H9 (cell line): ENCODE results near the gene TRIM7. TPM values are rescaled to one million over a fixed set of nuclear protein-coding genes. Genes with fewer than 3 reads are reported as not detected.

Experiments
- DNase-seq: peaks from one replicate; pipeline ENCODE4 v3.0.0-alpha.2; 2017
- H2AFZ ChIP-seq: one replicate; pipeline ENCODE4 v1.6.1; 2013; ENCODE audit warnings: mild to moderate bottlenecking, low read length, control low read depth, moderate library complexity
- H2AK5ac ChIP-seq: 2 replicates; pipeline ENCODE4 v1.6.1; 2013; ENCODE audit warnings: low read length, control low read depth, mixed read lengths; ENCODE audit not compliant: insufficient read length
- H2BK120ac ChIP-seq: one replicate; pipeline ENCODE4 v1.6.1; 2013; ENCODE audit warnings: low read depth, mild to moderate bottlenecking, low read length, control low read depth, inconsistent platforms; ENCODE audit not compliant: poor library complexity, severe bottlenecking
- H2BK12ac ChIP-seq: 2 replicates; pipeline ENCODE4 v1.6.1; 2013; ENCODE audit warnings: low read length, control low read depth, mixed read lengths, low read depth; ENCODE audit not compliant: insufficient read length
- H2BK15ac ChIP-seq: 2 replicates; pipeline ENCODE4 v1.6.1; 2013; ENCODE audit warnings: low read depth, low read length, control low read depth
- H2BK20ac ChIP-seq: one replicate; pipeline ENCODE4 v1.6.1; 2013; ENCODE audit warnings: low read depth, mild to moderate bottlenecking, low read length, control low read depth, inconsistent platforms; ENCODE audit not compliant: poor library complexity, severe bottlenecking
- H2BK5ac ChIP-seq: 2 replicates; pipeline ENCODE4 v1.6.1; 2013; ENCODE audit warnings: low read length, control low read depth, mixed read lengths; ENCODE audit not compliant: insufficient read length
- H3K14ac ChIP-seq: 2 replicates; pipeline ENCODE4 v1.6.1; 2013; ENCODE audit warnings: low read length, control low read depth; ENCODE audit not compliant: insufficient read depth
- H3K18ac ChIP-seq: 2 replicates; pipeline ENCODE4 v1.6.1; 2013; ENCODE audit warnings: low read depth, mild to moderate bottlenecking, mixed read lengths, low read length, control low read depth; ENCODE audit not compliant: insufficient read length
- H3K23ac ChIP-seq: 2 replicates; pipeline ENCODE4 v1.6.1; 2013; ENCODE audit warnings: low read length, control low read depth, mixed read lengths, low read depth; ENCODE audit not compliant: insufficient read length
- H3K23me2 ChIP-seq: 2 replicates; pipeline ENCODE4 v1.6.1; 2013; ENCODE audit warnings: low read depth, mild to moderate bottlenecking, mixed read lengths, low read length, control low read depth; ENCODE audit not compliant: insufficient read length, poor library complexity, severe bottlenecking
- H3K27ac ChIP-seq: 2 replicates; pipeline ENCODE4 v1.5.1; 2013; ENCODE audit warnings: low read length, control low read depth, mixed read lengths, low read depth; ENCODE audit not compliant: insufficient read length
- H3K27me3 ChIP-seq: 2 replicates; pipeline ENCODE4 v1.6.1; 2013; ENCODE audit warnings: low read length, control low read depth, inconsistent platforms; ENCODE audit not compliant: insufficient read depth
- H3K4ac ChIP-seq: 2 replicates; pipeline ENCODE4 v1.6.1; 2013; ENCODE audit warnings: low read depth, mild to moderate bottlenecking, control low read depth, inconsistent platforms, low read length, moderate library complexity
- H3K4me1 ChIP-seq: 2 replicates; pipeline ENCODE4 v1.6.1; 2013; ENCODE audit warnings: low read length, control low read depth, inconsistent platforms; ENCODE audit not compliant: insufficient read depth
- H3K4me2 ChIP-seq: 2 replicates; pipeline ENCODE4 v1.6.1; 2013; ENCODE audit warnings: low read length, control low read depth, mixed read lengths; ENCODE audit not compliant: insufficient read length, insufficient read depth
- H3K56ac ChIP-seq: 2 replicates; pipeline ENCODE4 v1.6.1; 2013; ENCODE audit warnings: low read depth, mild to moderate bottlenecking, mixed read lengths, low read length, control low read depth; ENCODE audit not compliant: insufficient read length
- H3K79me1 ChIP-seq: 2 replicates; pipeline ENCODE4 v1.6.1; 2013; ENCODE audit warnings: low read depth, mild to moderate bottlenecking, moderate library complexity, low read length, control low read depth, inconsistent platforms; ENCODE audit not compliant: insufficient read depth, poor library complexity, severe bottlenecking
- H3K79me2 ChIP-seq: 2 replicates; pipeline ENCODE4 v1.6.1; 2013; ENCODE audit warnings: low read length, control low read depth, inconsistent platforms; ENCODE audit not compliant: insufficient read depth
- H3K9ac ChIP-seq: 2 replicates; pipeline ENCODE4 v1.6.1; 2013; ENCODE audit warnings: low read length, control low read depth, mixed read lengths; ENCODE audit not compliant: insufficient read length; ENCODE audit errors: extremely low read depth
- H3K9me3 ChIP-seq: one replicate; pipeline ENCODE4 v1.6.1; 2013; ENCODE audit warnings: low read depth, low read length, inconsistent platforms; ENCODE audit not compliant: control insufficient read depth
- H3T11ph ChIP-seq: one replicate; pipeline ENCODE4 v1.6.1; 2013; ENCODE audit warnings: mild to moderate bottlenecking, low read length, control low read depth, inconsistent platforms
- H4K20me1 ChIP-seq: one replicate; pipeline ENCODE4 v1.6.1; 2013; ENCODE audit not compliant: control insufficient read depth, insufficient read length, insufficient read depth
- H4K5ac ChIP-seq: 2 replicates; pipeline ENCODE4 v1.6.1; 2013; ENCODE audit warnings: low read depth, mild to moderate bottlenecking, mixed read lengths, low read length, control low read depth; ENCODE audit not compliant: insufficient read length
- H4K8ac ChIP-seq: replicated peaks from 2 replicates; pipeline ENCODE4 v1.6.1; 2013; ENCODE audit warnings: low read length, control low read depth, mixed read lengths, low read depth; ENCODE audit not compliant: insufficient read length
- H4K91ac ChIP-seq: 2 replicates; pipeline ENCODE4 v1.6.1; 2013; ENCODE audit warnings: low read depth, mild to moderate bottlenecking, moderate library complexity, mixed read lengths, low read length, control low read depth; ENCODE audit not compliant: insufficient read length
- H3K27ac Mint-ChIP-seq, 3 experiments: 2 replicates in 2 of 3; 3 replicates in 1 of 3; pipeline ENCODE4 v1.8.0; 2020 to 2021; ENCODE audit warnings: mixed read lengths in 3 of 3, mild to moderate bottlenecking in 1 of 3, moderate library complexity in 1 of 3
- H3K27me3 Mint-ChIP-seq: 2 replicates; pipeline ENCODE4 v1.8.0; 2021; ENCODE audit warnings: low read depth, mild to moderate bottlenecking, moderate library complexity, mixed read lengths
- H3K36me3 Mint-ChIP-seq, 3 experiments: 2 replicates in 2 of 3; 3 replicates in 1 of 3; pipeline ENCODE4 v1.8.0; 2020 to 2021; ENCODE audit warnings: low read depth in 3 of 3, mixed read lengths in 3 of 3; ENCODE audit not compliant: insufficient read depth in 1 of 3
- H3K4me1 Mint-ChIP-seq, 2 experiments: 2 replicates each; pipeline ENCODE4 v1.8.0; 2020; ENCODE audit warnings: mixed read lengths in 2 of 2
- H3K4me3 Mint-ChIP-seq, 2 experiments: 2 replicates in 1 of 2; 3 replicates in 1 of 2; pipeline ENCODE4 v1.8.0; 2020 to 2021; ENCODE audit warnings: mild to moderate bottlenecking in 2 of 2, mixed read lengths in 2 of 2, moderate library complexity in 1 of 2
- H3K9me3 Mint-ChIP-seq, 2 experiments: 2 replicates in 1 of 2; 3 replicates in 1 of 2; pipeline ENCODE4 v1.8.0; 2020; ENCODE audit warnings: mild to moderate bottlenecking in 2 of 2, mixed read lengths in 2 of 2, moderate library complexity in 1 of 2
- WGBS: extraction: QIAGEN DNeasy Blood & Tissue Kit; methylation state at CpG from one replicate; pipeline ENCODE4 v1.1.7; 2013; ENCODE audit warnings: missing lambda C conversion rate, low lambda C conversion rate, mixed read lengths; ENCODE audit not compliant: insufficient read length; ENCODE audit errors: extremely low coverage; 5-methylcytosine and 5-hydroxymethylcytosine counted together
- total RNA-seq: library from RNA; stranded (reverse); gene quantifications from 2 replicates; pipeline ENCODE4 v1.2.1, GENCODE V29; 2021
- TF ChIP-seq, protein P1 (sequence below): fragments of 200-600 bp; sonication (generic); conservative IDR thresholded peaks from 3 replicates; pipeline ENCODE4 v1.8.0; 2021; ENCODE audit warnings: antibody characterized with exemption, mild to moderate bottlenecking

The TRIM7 gene
- total RNA-seq, 1 experiment from 2014 or later, result not detected

GRCh38 chr5:181190711-181191525, 14.1 kb downstream of the TRIM7 start:
- H3K27me3 Mint-ChIP-seq, result peaks cover 57% of the 10 kb centered on the region
- no peak overlapping the region for H3K9ac ChIP-seq

More at GRCh38 chr5:181190711-181191525, 14.1 kb downstream of the TRIM7 start:
- no peak overlapping the region for H2BK12ac ChIP-seq
- no peak for DNase-seq
- H3K36me3 Mint-ChIP-seq, result peaks cover 0 to 2% (median 0%) of the 10 kb centered on the region in 3 experiments; a peak in 2 of 7 replicates
- peak overlapping the region; percentile 91 to 92 for H3K4me3 Mint-ChIP-seq
- H3K4me1 ChIP-seq, result no peaks in the 10 kb centered on the region
- peaks cover 34% of the 10 kb centered on the region for H3K23me2 ChIP-seq
- H3K23ac ChIP-seq, result no peak overlapping the region
- no peak overlapping the region for H4K5ac ChIP-seq
- no peak overlapping the region for H3K14ac ChIP-seq
- no peak overlapping the region for H4K8ac ChIP-seq
- H3K79me1 ChIP-seq, result no peaks in the 10 kb centered on the region
- peaks cover 11 to 25% of the 10 kb centered on the region in 2 experiments for H3K4me1 Mint-ChIP-seq
- H2BK20ac ChIP-seq, result no peak overlapping the region
- H3K4me2 ChIP-seq, result peak overlapping the region; percentile 75
- no peak overlapping the region for H3K56ac ChIP-seq
- no peaks in the 10 kb centered on the region for H3K9me3 ChIP-seq
- H3K9me3 Mint-ChIP-seq, result peaks cover 6 to 9% of the 10 kb centered on the region in 2 experiments; a peak in 2 of 5 replicates
- H3K18ac ChIP-seq, result no peak overlapping the region
- H3K27ac ChIP-seq, result no peak overlapping the region
- no peak overlapping the region for H2BK15ac ChIP-seq
- H2AK5ac ChIP-seq, result no peak overlapping the region
- peaks cover 16% of the 10 kb centered on the region for H3K27me3 ChIP-seq
- WGBS, result no CpG with 5 or more reads among the region's 66 CpGs
- TF ChIP-seq, protein P1, sequence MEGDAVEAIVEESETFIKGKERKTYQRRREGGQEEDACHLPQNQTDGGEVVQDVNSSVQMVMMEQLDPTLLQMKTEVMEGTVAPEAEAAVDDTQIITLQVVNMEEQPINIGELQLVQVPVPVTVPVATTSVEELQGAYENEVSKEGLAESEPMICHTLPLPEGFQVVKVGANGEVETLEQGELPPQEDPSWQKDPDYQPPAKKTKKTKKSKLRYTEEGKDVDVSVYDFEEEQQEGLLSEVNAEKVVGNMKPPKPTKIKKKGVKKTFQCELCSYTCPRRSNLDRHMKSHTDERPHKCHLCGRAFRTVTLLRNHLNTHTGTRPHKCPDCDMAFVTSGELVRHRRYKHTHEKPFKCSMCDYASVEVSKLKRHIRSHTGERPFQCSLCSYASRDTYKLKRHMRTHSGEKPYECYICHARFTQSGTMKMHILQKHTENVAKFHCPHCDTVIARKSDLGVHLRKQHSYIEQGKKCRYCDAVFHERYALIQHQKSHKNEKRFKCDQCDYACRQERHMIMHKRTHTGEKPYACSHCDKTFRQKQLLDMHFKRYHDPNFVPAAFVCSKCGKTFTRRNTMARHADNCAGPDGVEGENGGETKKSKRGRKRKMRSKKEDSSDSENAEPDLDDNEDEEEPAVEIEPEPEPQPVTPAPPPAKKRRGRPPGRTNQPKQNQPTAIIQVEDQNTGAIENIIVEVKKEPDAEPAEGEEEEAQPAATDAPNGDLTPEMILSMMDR, result peak; percentile 41; the same call in 2 of the 3 replicates
- H2BK120ac ChIP-seq, result no peak overlapping the region
- no peak overlapping the region for H3K4ac ChIP-seq
- no peak overlapping the region for H4K91ac ChIP-seq
- H3K27ac Mint-ChIP-seq, result no peak overlapping the region
- H3T11ph ChIP-seq, result no peak overlapping the region
- no peak overlapping the region for H2AFZ ChIP-seq
- H4K20me1 ChIP-seq, result no peaks in the 10 kb centered on the region
- no peaks in the 10 kb centered on the region for H3K79me2 ChIP-seq
- H2BK5ac ChIP-seq, result no peak overlapping the region
